Stomach (tissue), 9 donors: ENCODE data around the gene C17orf50. TPM values are rescaled to one million over a fixed set of nuclear protein-coding genes. Genes with fewer than 3 reads are reported as not detected.

ENCODE experiments used
- DNase-seq, 2 donors: peaks; one replicate each; pipeline versions ENCODE4 v3.0.0 to v3.0.0-alpha.2; 2013 to 2019
- H3K27ac ChIP-seq, 5 donors: fragments of 200-600 bp in 4 of 5; sonication (generic) in 4 of 5; one replicate each; pipeline ENCODE4 v1.5.1; 2013 to 2019; ENCODE audit warnings: mild to moderate bottlenecking in 1 of 5, moderate library complexity in 1 of 5
- H3K27me3 ChIP-seq, 3 donors: fragments of 200-600 bp; sonication (generic); one replicate each; pipeline ENCODE4 v1.5.1; 2017 to 2019; ENCODE audit warnings: mixed run types in 1 of 3
- H3K36me3 ChIP-seq, 4 donors: fragments of 200-600 bp; sonication (generic); 1 replicate in 3 of 4; 2 replicates in 1 of 4; pipeline ENCODE4 v1.5.1; 2016 to 2019
- H3K4me1 ChIP-seq, 4 donors: fragments of 200-600 bp; sonication (generic); one replicate each; pipeline ENCODE4 v1.5.1; 2016 to 2019
- H3K4me3 ChIP-seq, 4 donors: fragments of 200-600 bp; sonication (generic) in 3 of 4; one replicate each; pipeline ENCODE4 v1.5.1; 2016 to 2019; ENCODE audit warnings: mild to moderate bottlenecking in 1 of 4
- H3K9me3 ChIP-seq, 4 donors: fragments of 200-600 bp; sonication (generic); one replicate each; pipeline ENCODE4 v1.5.1; 2016 to 2019
- EP300 ChIP-seq: sonication (generic); formaldehyde crosslinking; IDR thresholded peaks from one replicate; pipeline ENCODE4 v1.6.1; 2017; ENCODE audit warnings: antibody characterized with exemption
- POLR2A ChIP-seq, 4 donors: fragments of 450-650 bp; IDR thresholded peaks; one replicate each; pipeline ENCODE4 v1.6.1; 2016; ENCODE audit warnings: antibody characterized with exemption in 4 of 4, control low read depth in 2 of 4, mild to moderate bottlenecking in 1 of 4, moderate library complexity in 1 of 4
- POLR2AphosphoS5 ChIP-seq, 3 donors: sonication (generic); formaldehyde crosslinking; IDR thresholded peaks; one replicate each; pipeline ENCODE4 v1.6.1; 2016; ENCODE audit warnings: antibody characterized with exemption in 3 of 3
- WGBS, 5 donors: extraction: QIAGEN DNeasy Blood & Tissue Kit in 3 of 5; methylation state at CpG; one replicate each; pipeline versions ENCODE4 v1.1.5 to v1.1.7; 2013 to 2018; 5-methylcytosine and 5-hydroxymethylcytosine counted together
- intact Hi-C: fragments of 100-400 bp; cut with DNase I; formaldehyde crosslinking; loops from one replicate; pipeline ENCODE4 v1.15.1; 2023; ENCODE audit warnings: low total_unique reads
- polyA plus RNA-seq, 3 donors: library from polyadenylated mRNA; stranded (reverse); fragments of 200-250 nt; gene quantifications; one replicate each; pipeline ENCODE4 v1.2.3, GENCODE V29; 2013
- total RNA-seq, 5 donors: library from RNA; depleted of rRNA; stranded (reverse); fragments of >200 nt; gene quantifications; one replicate each; pipeline versions ENCODE4 v1.1.0 to v1.2.3, GENCODE V29; 2014 to 2016
- TF ChIP-seq, protein P1 (sequence below), 7 experiments: fragments of 450-650 bp in 4 of 7; fragments of 200-600 bp in 3 of 7; sonication (generic) in 3 of 7; IDR thresholded peaks; one replicate each; pipeline ENCODE4 v1.5.1; 2016 to 2019; ENCODE audit warnings: antibody characterized with exemption in 7 of 7, control low read depth in 2 of 7, mild to moderate bottlenecking in 1 of 7
- donor health status: healthy with polysubstance abuse.
- donor health status: Bipolar disorder and iron deficiency.
- donor health status: healthy.

The C17orf50 gene
- total and polyA plus RNA-seq, 8 donors, result not detected

DNA sequence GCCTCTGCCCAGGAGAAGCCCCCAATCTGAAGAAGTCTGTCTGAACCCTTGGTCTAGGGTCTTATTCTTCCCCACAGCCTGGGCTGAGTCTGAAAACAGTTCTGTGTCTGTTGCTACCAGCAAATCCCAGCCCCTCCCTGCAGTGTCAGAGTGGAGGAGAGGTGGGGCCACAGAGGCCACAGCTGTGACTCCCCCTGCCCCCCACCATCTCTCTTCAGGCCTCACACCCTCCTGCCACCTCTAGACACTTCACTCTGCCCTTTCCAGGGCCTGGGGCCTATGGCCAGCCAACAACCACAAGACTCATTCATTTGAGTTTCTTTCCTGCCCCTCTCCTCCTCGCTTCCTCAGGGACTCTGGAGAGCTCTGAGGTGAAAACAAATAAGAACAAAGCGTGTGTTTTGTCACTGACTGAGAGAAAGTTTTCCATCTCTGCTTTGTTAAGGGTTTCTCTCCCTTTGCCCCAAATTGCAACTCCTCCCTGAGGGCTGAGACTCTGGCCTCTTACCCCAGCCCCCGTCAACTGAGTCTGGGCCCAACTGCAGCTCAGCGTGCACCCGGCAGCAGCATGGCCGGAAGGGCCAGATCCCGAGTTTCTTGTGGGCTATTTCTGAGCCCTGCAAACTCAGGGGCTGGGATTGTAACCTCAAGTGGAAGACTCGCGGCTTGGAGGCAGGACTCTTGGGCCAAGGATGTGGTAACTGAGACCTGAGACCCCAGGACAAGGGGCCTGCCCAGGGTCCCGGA is 13.2 kb downstream of the C17orf50 start:
- Histone ChIP-seq H3K27me3 (no peaks in the 10 kb centered on the region), H3K4me3 (no peak overlapping the region), H3K9me3 (no peaks in the 10 kb centered on the region), H3K36me3 (no peaks in the 10 kb centered on the region), H3K4me1 (peaks cover 26 to 65% (median 50%) of the 10 kb centered on the region in 4 donors), H3K27ac (peak overlapping the region in 4 of 5 donors; percentile 55 to 84 (median 74))
- intact Hi-C loops, result no loop called here
- WGBS, 5 donors, result 39 to 54% (median 49%) methylated on average over 6 to 10 of the region's 10 CpGs
- no peak for TF ChIP-seq POLR2AphosphoS5 (IDR thresholded peaks at IDR 0.05)
- TF ChIP-seq POLR2A (IDR thresholded peaks at IDR 0.05), result no peak
- TF ChIP-seq, protein P1, sequence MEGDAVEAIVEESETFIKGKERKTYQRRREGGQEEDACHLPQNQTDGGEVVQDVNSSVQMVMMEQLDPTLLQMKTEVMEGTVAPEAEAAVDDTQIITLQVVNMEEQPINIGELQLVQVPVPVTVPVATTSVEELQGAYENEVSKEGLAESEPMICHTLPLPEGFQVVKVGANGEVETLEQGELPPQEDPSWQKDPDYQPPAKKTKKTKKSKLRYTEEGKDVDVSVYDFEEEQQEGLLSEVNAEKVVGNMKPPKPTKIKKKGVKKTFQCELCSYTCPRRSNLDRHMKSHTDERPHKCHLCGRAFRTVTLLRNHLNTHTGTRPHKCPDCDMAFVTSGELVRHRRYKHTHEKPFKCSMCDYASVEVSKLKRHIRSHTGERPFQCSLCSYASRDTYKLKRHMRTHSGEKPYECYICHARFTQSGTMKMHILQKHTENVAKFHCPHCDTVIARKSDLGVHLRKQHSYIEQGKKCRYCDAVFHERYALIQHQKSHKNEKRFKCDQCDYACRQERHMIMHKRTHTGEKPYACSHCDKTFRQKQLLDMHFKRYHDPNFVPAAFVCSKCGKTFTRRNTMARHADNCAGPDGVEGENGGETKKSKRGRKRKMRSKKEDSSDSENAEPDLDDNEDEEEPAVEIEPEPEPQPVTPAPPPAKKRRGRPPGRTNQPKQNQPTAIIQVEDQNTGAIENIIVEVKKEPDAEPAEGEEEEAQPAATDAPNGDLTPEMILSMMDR (IDR thresholded peaks at IDR 0.05), result no peak
- TF ChIP-seq EP300, result no peak
- DNase-seq, result peak in 1 of 2 donors; percentile 63

GRCh38 chr17:35774499-35774898 is 13.8 kb downstream of the C17orf50 start:
- Histone ChIP-seq H3K27me3 (no peaks in the 10 kb centered on the region), H3K36me3 (no peaks in the 10 kb centered on the region), H3K9me3 (no peaks in the 10 kb centered on the region), H3K4me1 (peaks cover 26 to 65% (median 50%) of the 10 kb centered on the region in 4 donors), H3K4me3 (peak overlapping the region in 1 of 4 donors; percentile 13), H3K27ac (peak overlapping the region in 4 of 5 donors; percentile 55 to 84 (median 74))
- intact Hi-C loops, result no loop called here
- TF ChIP-seq, protein P1 (IDR thresholded peaks at IDR 0.05), result no peak
- TF ChIP-seq POLR2AphosphoS5 (IDR thresholded peaks at IDR 0.05), result peak in 2 of 3 donors; percentile 22 to 46
- DNase-seq, result peak; percentile 77 to 89
- WGBS, 5 donors, result 34 to 49% (median 39%) methylated on average over 5 of the region's 5 CpGs

DNA sequence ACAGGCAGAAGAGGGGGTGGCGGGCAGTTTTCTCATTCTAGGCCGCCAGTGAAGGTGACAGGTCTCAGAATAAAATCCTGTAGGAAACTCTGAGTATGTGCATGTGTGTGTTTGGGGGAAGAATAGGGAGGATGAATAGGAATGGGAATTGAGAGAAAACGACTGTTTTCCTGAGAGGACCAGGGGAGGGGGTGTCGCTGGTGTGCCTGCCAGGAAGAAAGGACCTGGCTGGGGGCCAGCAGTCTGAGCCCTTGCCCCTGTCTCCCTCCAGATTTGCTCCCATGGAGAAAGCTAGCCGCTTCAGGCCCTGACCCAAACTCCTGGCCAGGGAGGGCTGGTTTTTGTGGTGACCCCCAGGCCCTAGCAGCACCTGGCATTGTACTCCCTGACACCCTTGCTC is 14.4 kb downstream of the C17orf50 start:
- DNase-seq, result no peak
- WGBS, 5 donors, result 48 to 56% (median 52%) methylated on average over 5 of the region's 5 CpGs
- Histone ChIP-seq H3K4me3 (peak overlapping the region in 1 of 4 donors; percentile 13), H3K36me3 (no peaks in the 10 kb centered on the region), H3K27me3 (no peaks in the 10 kb centered on the region), H3K4me1 (peaks cover 26 to 65% (median 50%) of the 10 kb centered on the region in 4 donors), H3K27ac (peak overlapping the region in 4 of 5 donors; percentile 55 to 84 (median 74)), H3K9me3 (no peaks in the 10 kb centered on the region)
- TF ChIP-seq EP300 (no peak), POLR2AphosphoS5 (IDR thresholded peaks at IDR 0.05) (no peak), POLR2A (IDR thresholded peaks at IDR 0.05) (no peak)
- TF ChIP-seq, protein P1 (IDR thresholded peaks at IDR 0.05), result no peak
- intact Hi-C loops, result no loop called here

DNA sequence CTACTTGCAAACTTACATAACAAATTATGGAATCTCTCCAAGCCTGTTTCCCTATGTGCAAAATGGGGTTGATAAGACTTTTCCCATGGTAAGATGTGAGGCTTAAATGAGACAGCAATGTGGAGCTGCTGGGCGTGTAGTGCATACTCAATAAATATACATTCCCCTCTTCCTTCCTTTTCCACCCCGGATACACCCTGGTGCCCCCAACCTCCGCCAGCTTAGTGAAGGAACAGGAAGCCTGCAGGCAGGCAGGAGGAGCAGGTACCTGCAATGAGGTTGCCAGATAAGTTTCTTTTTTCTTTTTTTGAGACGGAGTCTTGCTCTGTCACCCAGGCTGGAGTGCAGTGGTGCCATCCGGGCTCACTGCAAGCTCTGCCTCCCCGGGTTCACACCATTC is 14.9 kb downstream of the C17orf50 start:
- intact Hi-C loops, result no loop called here
- TF ChIP-seq EP300, result no peak
- TF ChIP-seq POLR2A (IDR thresholded peaks at IDR 0.05), result no peak
- TF ChIP-seq, protein P1 (IDR thresholded peaks at IDR 0.05), result no peak
- TF ChIP-seq POLR2AphosphoS5 (IDR thresholded peaks at IDR 0.05), result no peak
- 28 to 45% (median 38%) methylated on average over 6 of the region's 6 CpGs for WGBS, 5 donors
- Histone ChIP-seq H3K4me3 (no peak overlapping the region), H3K36me3 (no peaks in the 10 kb centered on the region), H3K27me3 (no peaks in the 10 kb centered on the region), H3K9me3 (no peaks in the 10 kb centered on the region), H3K4me1 (peaks cover 26 to 63% (median 50%) of the 10 kb centered on the region in 4 donors), H3K27ac (peak overlapping the region in 4 of 5 donors; percentile 55 to 84 (median 74))
- DNase-seq, result no peak
